B cell (primary cell): ENCODE data around the gene ZMYND10.

Source experiments
- EZH2 ChIP-seq: IDR thresholded peaks from 2 replicates; pipeline ENCODE4 v1.6.1; 2012; ENCODE audit warnings: borderline replicate concordance, low read depth, mild to moderate bottlenecking, moderate library complexity, low read length; ENCODE audit not compliant: insufficient read depth, poor library complexity, severe bottlenecking
- TF ChIP-seq, protein P1 (sequence below): fragments of 200-600 bp; IDR thresholded peaks from one replicate; pipeline ENCODE4 v1.8.0; 2022; ENCODE audit warnings: antibody characterized with exemption, mild to moderate bottlenecking

DNA sequence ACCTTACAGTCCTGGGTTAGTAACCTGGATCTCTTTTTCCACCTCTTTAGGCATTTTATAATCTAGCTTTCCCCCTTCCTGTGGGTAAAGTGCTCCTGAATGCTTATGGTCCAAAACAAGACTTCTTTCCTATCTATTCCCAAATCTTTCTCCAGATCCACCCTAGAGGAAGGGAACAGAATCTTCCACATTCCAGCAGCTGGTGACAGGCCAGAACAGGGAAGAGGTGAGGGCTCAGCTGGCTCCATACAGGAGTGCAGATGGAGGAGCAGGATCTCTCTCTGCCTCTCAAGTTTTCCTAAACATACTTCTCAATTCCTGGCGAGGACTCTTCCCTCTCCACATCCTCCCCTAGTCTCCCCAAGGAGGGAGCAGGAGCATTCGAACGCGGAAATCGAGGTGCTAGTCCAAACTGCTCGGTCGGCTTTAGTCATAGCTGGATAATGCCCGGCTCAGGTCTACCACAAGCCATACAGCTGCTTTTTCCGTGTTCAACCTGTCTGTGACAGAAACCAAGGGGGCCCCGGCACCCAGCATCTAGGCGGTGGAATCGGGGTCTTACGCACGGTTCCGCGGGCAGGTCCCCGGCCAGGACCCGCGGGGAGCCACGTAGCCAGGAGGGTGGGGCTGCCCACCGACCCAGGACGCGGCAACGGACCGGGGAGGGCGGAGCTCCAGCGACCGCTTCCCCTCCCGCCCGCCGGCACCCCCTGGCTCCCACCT lies 8.9 kb downstream of the ZMYND10 start:
- TF ChIP-seq EZH2 = no peak
- TF ChIP-seq, protein P1, sequence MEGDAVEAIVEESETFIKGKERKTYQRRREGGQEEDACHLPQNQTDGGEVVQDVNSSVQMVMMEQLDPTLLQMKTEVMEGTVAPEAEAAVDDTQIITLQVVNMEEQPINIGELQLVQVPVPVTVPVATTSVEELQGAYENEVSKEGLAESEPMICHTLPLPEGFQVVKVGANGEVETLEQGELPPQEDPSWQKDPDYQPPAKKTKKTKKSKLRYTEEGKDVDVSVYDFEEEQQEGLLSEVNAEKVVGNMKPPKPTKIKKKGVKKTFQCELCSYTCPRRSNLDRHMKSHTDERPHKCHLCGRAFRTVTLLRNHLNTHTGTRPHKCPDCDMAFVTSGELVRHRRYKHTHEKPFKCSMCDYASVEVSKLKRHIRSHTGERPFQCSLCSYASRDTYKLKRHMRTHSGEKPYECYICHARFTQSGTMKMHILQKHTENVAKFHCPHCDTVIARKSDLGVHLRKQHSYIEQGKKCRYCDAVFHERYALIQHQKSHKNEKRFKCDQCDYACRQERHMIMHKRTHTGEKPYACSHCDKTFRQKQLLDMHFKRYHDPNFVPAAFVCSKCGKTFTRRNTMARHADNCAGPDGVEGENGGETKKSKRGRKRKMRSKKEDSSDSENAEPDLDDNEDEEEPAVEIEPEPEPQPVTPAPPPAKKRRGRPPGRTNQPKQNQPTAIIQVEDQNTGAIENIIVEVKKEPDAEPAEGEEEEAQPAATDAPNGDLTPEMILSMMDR = no peak
